ENCODE results near the gene LHFPL5. TPM values are rescaled to one million over a fixed set of nuclear protein-coding genes. Genes with fewer than 3 reads are reported as not detected.

The LHFPL5 gene
- not detected in 2 replicates for total RNA-seq (2021; fragmentation: NEBNext Ultra II Directional; extraction: Animal tissue kit (Norgen Biotek cat#: 25700))
- 0.03 TPM in 1 of 2 replicates, not detected in the other for polyA plus RNA-seq (2011; rRNA removed)
- not detected for polyA plus RNA-seq (2011; cell fraction: cytosol; rRNA removed)
- not detected for polyA plus RNA-seq (2011; cell fraction: nucleus; rRNA removed)
- not detected in 4 replicates for polyA plus RNA-seq (2012, experiment 1 of 2)
- polyA plus RNA-seq (2012, experiment 2 of 2) = not detected
- not detected for polyA plus RNA-seq (2013, experiment 1 of 2)
- polyA plus RNA-seq (2013, experiment 2 of 2) = 0.02 TPM
- polyA minus RNA-seq (2011; rRNA and poly(A)+ RNA removed) = not detected in 2 replicates
- not detected for polyA minus RNA-seq (2011; cell fraction: cytosol; rRNA and poly(A)+ RNA removed)
- polyA minus RNA-seq (2011; cell fraction: nucleus; rRNA and poly(A)+ RNA removed) = not detected
- long read RNA-seq, experiment 1 = 0 reads
- long read RNA-seq, experiment 2 = 0 reads

- no peak within 1 kb of the TSS for H3K27ac ChIP-seq (ENCODE audit: low read depth, low read length)
- H4K5ac ChIP-seq (ENCODE audit: insufficient read length, low read depth, low read length) = no peak within 1 kb of the TSS
- no peak within 1 kb of the TSS for H2BK120ac ChIP-seq (replicated peaks; ENCODE audit: low read depth, low read length)
- no peak within 1 kb of the TSS for H2BK15ac ChIP-seq (ENCODE audit: low read length)
- no peak within 1 kb of the TSS for H3K23ac ChIP-seq (ENCODE audit: insufficient read length)
- H3K27me3 ChIP-seq (replicated peaks in 1 of 4; ENCODE audit: control insufficient read depth in 3 of 4, extremely low read depth in 1 of 4, insufficient read depth in 3 of 4, low read length in 3 of 4) = no peaks in the 10 kb centered on the region; a peak in 1 of 7 replicates
- H3K36me3 ChIP-seq (ENCODE audit: control insufficient read depth in 2 of 4, insufficient read depth in 4 of 4, low read length in 3 of 4) = no peaks in the 10 kb centered on the region
- peaks cover 0 to 7% (median 2%) of the 10 kb centered on the region in 4 experiments; a peak in 3 of 7 replicates for H3K4me1 ChIP-seq (replicated peaks in 1 of 4; ENCODE audit: control insufficient read depth in 3 of 4, insufficient read depth in 4 of 4, low read length in 3 of 4)
- H4K91ac ChIP-seq (replicated peaks; ENCODE audit: insufficient read length, low read length) = peak within 1 kb of the TSS; percentile 30
- peak within 1 kb of the TSS; percentile 69; the same call in 1 of the 2 replicates for H4K8ac ChIP-seq (ENCODE audit: extremely low read depth, insufficient read depth, low read length)
- no peak within 1 kb of the TSS for H2BK12ac ChIP-seq (ENCODE audit: low read depth, low read length)
- H3K79me1 ChIP-seq (ENCODE audit: low read depth, low read length) = no peaks in the 10 kb centered on the region
- peak within 1 kb of the TSS; percentile 70 to 86 for H3K4me2 ChIP-seq (ENCODE audit: insufficient read depth in 1 of 2, low read depth in 2 of 2, low read length in 2 of 2)
- no peak within 1 kb of the TSS; the same call in 1 of the 2 replicates for H3K18ac ChIP-seq (ENCODE audit: extremely low read depth, low read length)
- CTCF ChIA-PET (ENCODE audit: partially characterized antibody) = interaction anchor here (1.2 kb wide), 1 partner anchor 150 kb away, joined by 3 read pairs; no protein-coding TSS in a partner anchor
- no peaks in the 10 kb centered on the region for H3K79me2 ChIP-seq (ENCODE audit: control insufficient read depth in 1 of 2, insufficient read depth in 2 of 2, low read length in 2 of 2)
- H2BK20ac ChIP-seq (ENCODE audit: low read length) = no peak within 1 kb of the TSS
- WGBS, 2 experiments (ENCODE audit: extremely low coverage in 1 of 2, insufficient coverage in 1 of 2, insufficient read length in 1 of 2, insufficient replicate concordance in 2 of 2, low coverage in 1 of 2, low lambda C conversion rate in 2 of 2, missing lambda C conversion rate in 1 of 2) = 37% methylated on average over 17 of the region's 40 CpGs; no CpG with 5 or more reads in 1 of the 2 experiments
- H2AFZ ChIP-seq (ENCODE audit: low read length) = 0 out of 2 replicates have a peak within 1 kb of the TSS, but pooled peaks have one; percentile 96
- DNase-seq (ENCODE audit: low read depth in 1 of 2, low spot score in 2 of 2) = peak; percentile 19 to 96
- POLR2A ChIA-PET (ENCODE audit: partially characterized antibody) = interaction anchor here (1.0 kb wide), 1 partner anchor 116 kb away, joined by 3 read pairs; the partner anchor contains the start of gene SRPK1
- no peak within 1 kb of the TSS for H2BK5ac ChIP-seq (ENCODE audit: low read depth, low read length)
- H3K56ac ChIP-seq (replicated peaks; ENCODE audit: insufficient read length, low read depth, low read length) = no peak within 1 kb of the TSS
- H2AK5ac ChIP-seq (ENCODE audit: low read depth, low read length) = no peak within 1 kb of the TSS
- H3K14ac ChIP-seq (ENCODE audit: insufficient read length) = no peak within 1 kb of the TSS
- H3K9ac ChIP-seq (replicated peaks in 1 of 4; ENCODE audit: extremely low read depth in 1 of 4, low read depth in 3 of 4, low read length in 3 of 4) = peak within 1 kb of the TSS in 1 of 4 experiments; percentile 44; a peak in 1 of 7 replicates
- no peaks in the 10 kb centered on the region for H3K9me3 ChIP-seq (ENCODE audit: insufficient read depth in 2 of 2, low read depth in 1 of 2, low read length in 1 of 2)
- FAIRE-seq = no peak
- peaks cover 2% of the 10 kb centered on the region; the same call in 1 of the 2 replicates for H3K23me2 ChIP-seq (ENCODE audit: low read depth, low read length)
- H4K20me1 ChIP-seq (replicated peaks in 1 of 2; ENCODE audit: control insufficient read depth in 1 of 2, insufficient read depth in 2 of 2, low read length in 2 of 2) = no peaks in the 10 kb centered on the region
- H3K4me3 ChIP-seq (ENCODE audit: extremely low read depth in 1 of 4, insufficient read depth in 2 of 4, low read depth in 3 of 4, low read length in 4 of 4) = peak within 1 kb of the TSS; percentile 61 to 69 (median 63)
- H3K4ac ChIP-seq (replicated peaks; ENCODE audit: insufficient read length, low read depth, low read length) = no peak within 1 kb of the TSS
- TF ChIP-seq RNF2 (IDR thresholded peaks at IDR 0.05; ENCODE audit: borderline replicate concordance, low read depth, low read length, missing control alignments, poor library complexity, severe bottlenecking) (no peak), FOSL1 (IDR thresholded peaks at IDR 0.05; ENCODE audit: insufficient read depth, low read depth, low read length) (no peak), TEAD4 (IDR thresholded peaks at IDR 0.05; ENCODE audit: low read depth, low read length) (0 out of 2 replicates have a peak, but pooled peaks have one; percentile 14), USF2 (IDR thresholded peaks at IDR 0.05; ENCODE audit: low read length) (no peak), CBX8 (IDR thresholded peaks at IDR 0.05; ENCODE audit: borderline replicate concordance, low read depth, low read length) (no peak)
These were observed at the start of gene LHFPL5 for GRCh38 chr6:35804996-35805736. Gene LHFPL5, plus strand, starts transcription at chr6:35805352. Its CDS starts 319 bp downstream, at chr6:35805671.

Data from H1 (cell line).